Measurements from ENCODE around the gene PLPP7.

PLPP7 gene

DNA sequence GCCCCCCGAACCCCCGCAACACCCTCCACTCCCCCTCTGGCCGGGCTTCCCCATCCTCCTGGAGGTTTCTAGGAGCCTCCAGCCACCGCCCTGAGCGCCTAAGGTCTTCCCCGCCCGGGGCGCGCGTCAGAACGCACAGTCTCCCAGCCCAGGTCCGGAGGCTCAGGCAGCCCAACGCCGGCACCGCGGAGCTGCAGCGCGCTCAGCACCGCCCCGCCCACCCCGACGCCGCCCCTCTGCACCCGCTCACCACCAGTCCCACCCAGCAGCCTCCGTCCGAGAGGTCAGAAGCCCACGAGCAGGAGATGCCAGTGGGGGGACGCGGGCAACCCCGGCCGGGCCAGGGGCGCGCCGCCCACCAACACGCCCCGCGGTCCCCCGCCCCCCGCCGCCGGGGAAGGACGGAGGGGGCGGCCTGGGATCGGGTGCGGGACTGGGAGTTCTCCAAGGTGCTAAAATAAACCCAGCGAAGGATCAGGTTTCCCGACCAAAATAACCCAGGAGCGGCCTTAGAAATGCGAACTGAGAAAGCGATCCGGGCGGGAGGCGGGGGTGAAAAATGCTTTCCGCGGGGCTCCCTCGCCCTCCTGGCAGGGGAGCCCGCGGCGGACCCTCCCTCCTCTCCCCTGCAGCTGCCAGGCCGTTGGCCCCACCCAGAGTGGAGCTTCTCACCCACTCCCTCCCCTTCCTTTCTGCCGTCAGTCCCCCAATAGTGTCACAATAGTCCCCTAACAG, 6.7 kb upstream of the PLPP7 start:
- no peak for DNase-seq

DNA sequence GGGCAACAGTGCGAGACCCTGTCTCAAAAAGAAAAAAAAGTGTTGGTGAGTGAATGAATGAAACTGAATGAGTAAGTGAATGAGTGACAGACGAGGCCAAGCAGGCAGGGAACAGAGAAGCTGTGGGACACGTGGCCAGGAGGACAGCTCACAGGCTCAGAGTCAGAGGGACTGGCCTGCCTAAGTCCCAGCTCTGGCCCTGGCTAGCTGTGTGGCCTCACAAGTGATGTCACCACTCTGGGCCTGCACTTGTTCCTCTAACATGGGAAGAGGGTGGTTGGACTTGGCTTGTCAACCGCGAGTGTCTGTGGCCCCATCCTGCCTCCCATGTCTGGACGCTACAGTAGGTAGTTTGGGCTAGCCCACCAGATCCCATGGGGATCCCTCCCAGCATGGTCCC, 4.7 kb upstream of the PLPP7 start:
- DNase-seq, result no peak

DNA sequence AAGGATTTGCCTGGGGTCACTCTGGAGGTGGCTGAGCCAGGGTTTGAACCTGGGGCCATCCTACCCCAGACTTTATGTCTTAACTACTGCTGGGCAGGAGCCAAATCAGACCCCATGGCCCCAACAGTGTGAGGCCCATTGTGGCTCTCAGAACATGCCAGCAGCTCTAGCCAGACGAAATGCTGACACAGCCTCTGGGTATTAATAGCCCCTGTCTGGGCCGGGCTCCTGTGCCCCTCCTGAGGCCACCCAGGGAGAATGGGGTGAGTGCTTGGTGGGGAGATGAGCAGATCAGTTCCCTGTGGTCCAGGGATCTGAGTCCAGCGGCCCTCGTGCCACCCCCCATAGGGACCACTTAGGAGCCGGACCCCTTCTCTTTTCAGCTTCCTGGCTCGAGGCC, 2.2 kb upstream of the PLPP7 start:
- DNase-seq, result no peak

DNA sequence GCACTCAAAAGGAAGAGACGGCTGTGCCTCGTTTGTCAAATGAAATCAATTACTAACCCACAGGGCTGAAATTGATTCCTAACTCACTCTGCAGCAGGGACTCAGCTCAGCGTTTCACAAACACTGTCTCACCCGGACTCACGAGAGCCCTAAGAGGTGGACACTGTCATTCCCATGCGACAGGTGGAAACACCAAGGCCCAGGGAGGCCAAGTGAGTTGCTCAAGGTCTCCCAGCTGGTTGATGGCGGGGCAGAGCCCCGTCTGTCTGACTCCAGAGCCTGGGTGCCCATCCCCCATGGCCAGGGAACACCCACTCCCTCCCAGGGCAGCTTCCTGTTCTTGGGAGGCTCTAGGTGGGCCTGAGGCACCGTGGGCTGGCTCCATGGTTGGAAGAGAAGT, 1.3 kb upstream of the PLPP7 start:
- DNase-seq, result no peak

DNA sequence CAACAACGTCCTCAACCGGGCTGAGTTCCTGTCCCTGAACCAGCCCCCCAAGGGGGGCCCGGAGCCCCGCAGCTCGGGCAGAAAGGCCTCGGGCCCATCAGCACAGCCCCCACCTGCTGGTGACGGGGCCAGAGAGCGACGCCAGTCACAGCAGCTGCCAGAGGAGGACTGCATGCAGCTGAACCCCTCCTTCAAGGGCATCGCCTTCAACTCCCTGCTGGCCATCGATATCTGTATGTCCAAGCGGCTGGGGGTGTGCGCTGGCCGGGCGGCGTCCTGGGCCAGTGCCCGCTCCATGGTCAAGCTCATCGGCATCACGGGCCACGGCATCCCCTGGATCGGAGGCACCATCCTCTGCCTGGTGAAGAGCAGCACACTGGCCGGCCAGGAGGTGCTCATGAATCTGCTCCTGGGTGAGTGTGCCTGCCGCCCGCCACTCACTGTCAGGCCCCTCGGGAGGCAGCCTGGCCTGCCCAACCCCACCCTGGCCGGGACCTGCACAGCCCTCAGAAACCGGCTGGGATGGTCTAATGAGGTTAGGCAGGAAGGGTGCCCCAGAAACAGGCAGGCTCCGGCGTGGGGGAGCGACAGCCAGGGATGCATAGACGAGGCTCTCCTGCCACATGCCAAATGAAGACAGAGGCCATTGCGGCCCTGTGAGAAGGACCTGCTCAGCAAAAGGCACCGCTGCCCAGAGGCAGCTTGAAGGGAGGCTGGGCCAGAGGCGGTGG, 678 bp downstream of the PLPP7 start:
- no peak for DNase-seq

DNA sequence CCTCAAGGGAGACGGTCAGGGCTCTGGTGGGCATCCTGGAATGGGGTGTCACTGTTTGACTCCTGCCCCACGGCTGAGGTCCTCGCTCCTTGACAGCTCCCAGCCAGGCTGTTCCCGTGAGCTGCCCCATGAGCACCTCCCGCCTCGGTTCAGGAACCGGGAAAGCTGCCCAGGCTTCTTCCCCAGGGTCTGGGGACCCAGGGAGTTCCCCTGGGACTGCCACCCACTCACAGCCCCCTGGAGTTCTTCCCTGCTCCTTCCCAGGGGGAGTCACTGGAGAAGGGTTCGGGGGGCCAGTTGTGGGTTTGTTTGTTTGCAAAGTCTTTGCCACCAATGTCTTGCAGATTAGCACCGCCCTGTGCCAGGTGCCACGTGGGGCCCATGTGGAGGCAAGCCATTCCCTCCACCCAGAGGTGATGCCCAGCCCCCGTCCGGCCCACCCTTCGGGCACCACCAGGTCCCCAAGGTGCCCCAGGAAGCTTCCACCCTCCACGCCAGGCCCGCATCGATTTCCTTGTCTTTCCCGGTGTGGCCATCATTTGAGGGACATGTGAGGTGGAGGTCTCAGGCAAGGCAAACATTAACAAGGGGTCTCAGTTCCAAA, 1.3 kb downstream of the PLPP7 start:
- DNase-seq, result no peak

DNA sequence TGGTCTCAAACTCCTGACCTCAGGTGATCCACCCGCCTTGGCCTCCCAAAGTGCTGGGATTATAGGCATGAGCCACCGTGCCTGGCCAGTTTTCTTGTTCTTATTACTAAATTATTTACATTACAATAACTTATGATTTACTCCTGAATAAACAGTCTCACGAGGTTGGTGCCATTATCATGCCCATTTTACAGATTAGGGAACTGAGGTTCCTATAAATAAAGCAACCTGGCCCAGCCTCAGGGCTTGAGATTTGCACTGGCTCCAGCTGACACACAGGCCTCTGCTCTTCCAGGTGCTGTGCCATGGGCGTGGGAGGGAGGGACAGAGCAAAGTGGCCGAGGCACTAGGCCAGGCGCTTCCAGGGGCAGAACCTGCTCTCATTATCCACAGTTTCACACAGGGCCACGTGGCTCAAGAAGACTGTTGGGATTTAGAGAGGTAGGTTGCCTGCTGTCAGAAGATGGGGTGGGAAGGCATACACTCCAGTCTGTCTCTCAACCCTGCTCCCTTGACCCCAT, 2.3 kb downstream of the PLPP7 start:
- DNase-seq, result no peak

DNA sequence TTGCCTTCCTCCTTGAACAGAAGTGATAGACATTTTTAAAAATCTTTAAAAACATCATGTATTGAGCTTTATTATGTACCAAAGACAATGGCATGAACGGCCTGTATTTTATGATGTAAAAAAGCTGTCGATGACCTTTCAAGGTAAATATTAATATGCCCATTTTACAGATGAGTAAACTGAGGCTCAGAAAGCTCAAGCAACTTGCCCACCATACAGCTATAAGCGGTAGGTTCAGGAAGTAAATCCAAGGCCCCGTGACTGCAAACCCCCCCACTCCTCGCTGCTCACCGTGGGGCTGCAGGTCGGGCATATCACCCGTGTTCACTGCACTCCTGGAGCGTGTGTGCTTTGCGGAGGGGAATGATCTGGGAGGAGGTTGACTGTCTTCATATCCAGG, 3.4 kb downstream of the PLPP7 start:
- DNase-seq, result no peak

DNA sequence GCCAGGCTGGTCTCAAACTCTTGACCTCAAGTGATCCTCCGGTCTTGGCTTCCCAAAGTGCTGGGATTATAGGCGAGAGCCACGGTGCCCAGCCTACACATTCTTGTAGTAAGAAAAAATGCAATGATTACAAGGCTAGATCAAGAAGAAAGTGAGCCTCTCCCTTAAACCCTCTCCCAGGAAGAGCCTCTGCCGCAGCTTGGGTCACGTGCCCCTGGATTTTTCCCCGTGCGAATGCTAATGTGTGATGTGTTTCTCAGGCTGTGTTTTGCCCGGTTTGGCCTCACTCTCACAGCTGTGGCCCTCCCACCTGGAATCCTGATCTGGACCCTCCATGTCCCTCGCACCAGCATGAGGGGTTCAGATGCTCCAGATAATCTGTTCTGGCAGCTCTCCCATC, 6.9 kb downstream of the PLPP7 start:
- no peak for DNase-seq

DNA sequence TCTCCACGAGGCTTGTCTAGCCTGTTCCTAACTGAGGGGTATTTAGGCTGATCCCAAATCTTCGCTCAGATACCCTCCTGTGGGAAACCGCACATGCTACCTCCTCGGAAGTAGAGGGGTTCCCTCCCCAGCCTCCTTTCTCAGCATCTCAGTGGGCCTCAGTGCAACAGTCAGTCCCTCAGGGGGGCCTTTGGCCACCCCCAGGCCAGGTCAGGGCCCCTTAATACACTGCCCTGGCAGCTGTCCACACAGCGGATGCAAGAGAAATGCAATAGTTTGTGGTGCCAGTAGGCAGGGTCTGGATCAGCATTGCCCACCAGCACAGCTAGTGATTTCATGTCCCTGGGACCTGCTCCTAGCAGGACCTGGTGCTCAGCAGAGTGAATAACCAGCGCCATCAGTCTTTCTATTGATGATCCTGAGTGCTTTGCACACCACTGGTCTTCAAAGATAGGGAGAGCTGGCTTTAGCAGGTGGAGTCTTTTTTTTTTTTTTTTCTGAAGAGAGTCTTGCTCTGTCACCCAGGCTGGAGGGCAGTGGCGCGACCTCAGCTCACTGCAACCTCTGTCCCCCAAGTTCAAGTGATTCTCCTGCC, 7.5 kb downstream of the PLPP7 start:
- no peak for DNase-seq

DNA sequence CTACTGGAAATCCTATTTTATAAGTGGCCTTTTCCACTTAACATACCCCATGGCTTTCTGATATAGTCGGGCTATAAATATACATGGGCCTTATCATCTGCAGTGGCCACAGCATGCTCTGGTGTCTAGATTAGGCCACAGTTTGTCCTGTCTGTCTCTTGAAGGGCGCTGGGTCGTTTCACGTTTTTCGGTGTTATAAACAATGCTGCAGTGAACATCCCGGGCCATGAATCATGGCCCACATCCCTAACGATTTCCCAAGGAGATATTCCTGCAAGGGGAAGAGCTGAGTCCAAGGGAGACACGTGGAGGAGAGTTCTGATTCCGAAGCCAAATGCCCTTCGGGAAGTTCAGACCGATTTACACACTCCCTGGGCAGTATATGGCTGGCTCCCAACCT, 8.4 kb downstream of the PLPP7 start:
- DNase-seq, result no peak

DNA sequence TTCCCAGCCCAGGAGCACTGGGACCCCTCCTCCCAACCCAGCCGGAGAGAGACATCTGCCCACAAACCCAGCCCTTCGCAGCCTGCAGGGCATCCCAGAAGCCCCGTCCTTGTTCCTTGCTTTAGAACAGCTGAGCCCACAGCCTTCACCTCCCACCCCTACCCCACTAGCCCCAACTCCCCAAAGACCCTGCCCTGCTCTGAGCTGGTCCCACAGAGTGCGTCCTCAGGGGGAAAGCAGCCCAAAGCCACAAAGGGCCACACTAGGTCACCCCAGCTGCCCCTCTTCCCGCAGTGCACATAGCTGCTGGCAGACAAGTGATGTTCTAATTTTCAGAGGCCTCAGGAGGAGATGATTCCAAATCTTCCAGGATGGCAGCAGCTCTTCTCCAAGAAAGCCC, 8.8 kb downstream of the PLPP7 start:
- DNase-seq, result no peak

DNA sequence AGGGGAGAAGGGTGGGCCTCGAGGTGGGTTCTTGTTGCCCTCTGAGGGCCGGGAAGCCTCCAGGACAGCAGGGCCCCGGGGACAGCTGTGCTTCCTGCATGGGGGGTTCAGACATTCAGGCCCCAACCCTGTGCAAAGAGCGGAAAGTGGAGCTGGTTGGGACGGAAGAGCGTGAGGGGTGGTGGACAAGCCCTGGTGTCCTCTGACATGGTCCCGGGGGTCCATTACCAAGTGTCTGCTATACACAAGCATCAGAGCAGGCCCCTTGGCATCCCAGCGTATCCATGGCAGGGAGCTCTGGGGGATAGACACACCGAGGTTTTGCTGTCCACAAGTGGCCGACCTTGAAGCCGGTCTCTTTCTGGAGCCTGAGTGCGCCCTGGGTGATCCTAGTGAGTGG, 9.3 kb downstream of the PLPP7 start:
- no peak for DNase-seq

DNA sequence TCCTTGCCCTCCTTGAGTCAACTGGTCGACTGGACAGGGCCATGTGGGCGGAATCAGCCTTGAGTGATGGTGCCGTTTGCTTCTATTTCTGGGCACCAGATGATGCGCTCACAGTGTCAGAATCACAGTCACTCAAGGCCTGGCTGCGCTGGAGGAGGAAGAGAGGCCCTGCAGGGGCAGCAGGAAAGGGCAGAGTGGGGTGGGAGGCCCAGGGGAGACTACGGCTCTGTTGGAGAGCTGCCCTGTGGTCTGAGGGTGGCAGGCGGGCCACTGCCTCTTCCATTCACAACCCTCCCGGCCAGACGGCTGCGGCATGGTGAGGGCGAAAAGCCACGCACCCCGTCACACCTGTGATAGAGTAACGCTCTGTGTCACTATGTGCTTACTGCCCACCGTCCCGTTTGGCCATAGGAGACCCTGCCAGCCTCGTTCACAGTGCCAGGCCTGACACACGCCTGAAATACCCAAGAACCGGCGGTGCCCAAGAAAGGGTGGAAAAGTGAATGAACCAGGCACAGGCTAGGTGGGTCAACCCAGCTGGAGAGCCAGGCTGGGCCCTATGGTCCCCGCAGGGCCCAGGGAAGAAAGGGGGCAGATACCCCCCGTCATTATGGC, 9.9 kb downstream of the PLPP7 start:
- no peak for DNase-seq

DNA sequence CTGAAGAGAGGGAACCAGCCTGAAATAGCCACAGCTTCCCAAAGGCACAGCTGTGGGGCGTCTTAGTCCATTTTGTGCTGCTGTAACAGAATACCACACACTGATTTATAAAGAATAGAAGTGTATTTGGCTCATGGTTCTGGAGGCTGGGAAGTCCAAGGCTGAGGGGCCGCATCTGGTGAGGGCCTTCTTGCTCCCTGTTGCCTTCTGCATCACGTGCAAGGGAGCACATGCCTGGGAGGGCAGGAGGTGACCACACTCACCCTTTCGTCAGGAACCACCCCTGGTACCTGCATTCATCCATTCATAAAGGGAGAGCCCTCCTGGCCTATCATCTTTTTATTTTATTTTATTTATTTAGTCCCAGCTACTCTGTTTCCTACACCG, 10.4 kb downstream of the PLPP7 start:
- no peak for DNase-seq

DNA sequence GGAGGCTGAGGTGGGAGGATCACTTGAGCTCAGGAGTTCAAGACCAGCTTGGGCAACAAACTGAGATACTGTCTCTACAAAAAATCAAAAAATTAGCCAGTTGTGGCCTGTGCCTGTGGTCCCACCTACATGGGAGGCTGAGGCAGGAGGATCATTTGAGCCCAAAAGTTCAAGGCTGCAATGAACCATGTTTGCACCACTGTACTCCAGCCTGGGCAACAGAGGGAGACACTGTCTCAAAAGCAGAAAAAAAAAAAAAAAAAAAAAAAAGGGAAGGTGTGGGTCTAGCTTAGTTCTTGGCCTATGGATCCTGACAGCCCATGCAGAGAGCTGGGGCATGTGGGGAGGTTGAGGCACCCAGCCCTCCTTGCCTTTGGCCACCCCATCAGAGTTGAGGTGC, 10.9 kb downstream of the PLPP7 start:
- DNase-seq, result no peak

DNA sequence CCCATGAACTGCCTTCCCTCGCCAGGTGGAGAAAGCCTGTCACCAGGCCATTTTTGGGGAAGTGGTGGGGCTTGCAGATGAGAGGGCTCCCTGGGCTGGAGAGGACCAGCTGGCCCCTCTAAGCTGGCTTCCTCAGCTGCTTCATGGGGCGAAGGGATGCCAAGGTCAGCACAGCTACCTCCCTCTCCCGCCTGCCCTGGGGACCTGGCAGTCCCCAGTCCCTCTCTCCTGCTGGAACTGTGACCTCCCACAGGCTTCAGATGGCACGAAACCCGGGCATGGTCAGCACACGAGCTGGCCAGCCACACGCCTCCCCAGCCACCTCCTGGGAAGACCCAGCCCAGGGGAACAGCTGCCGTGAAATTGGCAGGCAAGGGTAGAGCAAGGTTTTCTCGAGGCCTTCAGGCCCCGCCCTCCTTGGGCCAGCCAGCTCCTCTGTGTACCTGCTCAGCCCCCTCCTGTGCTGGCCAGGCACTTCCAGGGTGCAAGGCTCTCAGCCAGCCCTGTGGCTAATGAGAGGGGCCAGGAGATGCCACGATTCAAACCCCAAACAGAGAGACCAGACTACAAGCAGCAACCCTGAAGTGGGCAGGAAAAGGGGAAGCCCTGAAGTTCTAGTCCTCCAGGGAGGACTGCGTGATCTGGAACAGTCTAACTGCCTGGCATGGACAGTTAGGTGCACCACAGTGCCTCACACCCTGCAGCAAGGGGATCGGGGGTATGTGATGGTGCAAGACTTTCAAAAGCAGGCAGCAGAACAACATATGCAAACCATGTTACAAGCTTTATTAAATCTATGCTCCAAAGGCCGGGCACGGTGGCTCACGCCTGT, 12.9 kb downstream of the PLPP7 start:
- DNase-seq, result no peak

DNA sequence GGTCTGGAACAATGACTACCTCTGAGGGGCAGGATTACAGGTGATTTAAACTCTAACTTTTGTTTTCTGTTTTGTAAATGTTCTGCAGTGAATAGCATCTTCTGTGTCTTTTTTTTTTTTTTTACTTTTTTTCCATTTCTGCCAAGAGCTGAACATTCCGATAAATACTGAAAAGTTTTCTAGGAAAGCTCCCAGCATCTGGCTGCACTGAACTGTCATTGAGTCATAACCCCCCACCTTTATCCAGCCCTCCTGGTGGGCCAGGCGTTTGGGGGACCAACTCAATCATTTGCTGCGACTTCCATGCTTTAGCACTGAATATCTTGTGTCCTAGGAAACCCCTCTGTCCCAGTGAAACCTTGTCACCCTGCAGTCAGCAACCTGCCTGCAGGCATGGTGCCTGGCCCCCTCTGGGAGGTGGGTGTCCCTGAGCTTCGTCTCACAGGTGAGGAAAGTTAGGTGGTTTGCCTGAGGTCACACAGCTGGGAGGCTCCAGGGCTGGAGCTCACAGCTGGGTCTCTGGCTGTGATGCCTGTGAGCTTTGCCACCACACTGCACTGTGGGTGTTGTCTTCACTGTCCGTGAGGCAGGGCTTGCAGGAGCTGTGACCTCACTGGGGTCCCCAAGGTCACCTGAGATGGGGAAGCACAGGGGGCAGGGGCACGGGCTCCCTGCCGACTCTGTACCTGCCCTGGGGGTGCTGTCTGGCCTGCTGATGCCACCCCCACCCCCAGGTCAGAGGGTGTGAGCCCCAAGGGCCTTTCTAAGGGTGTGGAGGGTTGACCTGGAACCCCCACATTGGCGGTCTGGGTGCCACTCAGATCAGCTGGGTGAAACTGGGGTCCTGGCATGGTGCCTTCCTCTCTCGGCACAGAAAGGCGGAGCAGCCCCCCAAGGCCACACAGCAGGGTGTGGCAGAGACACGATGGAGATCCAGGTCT, 14.1 kb downstream of the PLPP7 start:
- DNase-seq, result no peak

DNA sequence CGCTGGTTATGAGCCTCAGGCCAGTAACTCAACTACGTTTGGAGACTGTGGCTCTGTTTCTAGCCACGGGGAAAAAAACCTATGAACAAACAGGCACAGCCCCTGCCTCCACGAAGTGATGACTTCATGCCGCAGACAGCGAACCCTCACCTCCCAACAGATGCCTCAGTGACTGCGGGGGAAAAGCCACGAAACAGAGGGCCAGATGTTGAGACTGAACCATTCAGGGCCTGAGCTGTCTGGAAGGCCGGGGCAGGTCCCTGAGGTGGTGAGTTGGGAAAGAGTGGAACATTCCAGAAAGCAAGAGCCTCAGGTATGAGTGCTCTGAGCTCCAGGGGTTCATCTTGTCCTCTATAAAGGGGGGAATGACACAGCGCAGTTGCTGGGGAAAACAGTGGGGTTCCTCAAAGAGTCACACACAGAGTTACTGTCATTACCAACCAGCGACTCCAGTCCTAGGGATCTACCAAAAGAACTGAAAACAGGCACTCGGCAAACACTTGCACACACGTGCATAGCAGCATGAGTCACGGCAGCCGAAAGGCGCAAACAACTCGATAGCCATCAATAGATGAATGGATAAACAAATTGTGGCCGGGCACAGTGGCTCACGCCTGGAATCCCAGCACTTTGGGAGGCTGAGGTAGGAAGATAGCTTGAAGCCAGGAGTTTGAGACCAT, 15.3 kb downstream of the PLPP7 start:
- no peak for DNase-seq

DNA sequence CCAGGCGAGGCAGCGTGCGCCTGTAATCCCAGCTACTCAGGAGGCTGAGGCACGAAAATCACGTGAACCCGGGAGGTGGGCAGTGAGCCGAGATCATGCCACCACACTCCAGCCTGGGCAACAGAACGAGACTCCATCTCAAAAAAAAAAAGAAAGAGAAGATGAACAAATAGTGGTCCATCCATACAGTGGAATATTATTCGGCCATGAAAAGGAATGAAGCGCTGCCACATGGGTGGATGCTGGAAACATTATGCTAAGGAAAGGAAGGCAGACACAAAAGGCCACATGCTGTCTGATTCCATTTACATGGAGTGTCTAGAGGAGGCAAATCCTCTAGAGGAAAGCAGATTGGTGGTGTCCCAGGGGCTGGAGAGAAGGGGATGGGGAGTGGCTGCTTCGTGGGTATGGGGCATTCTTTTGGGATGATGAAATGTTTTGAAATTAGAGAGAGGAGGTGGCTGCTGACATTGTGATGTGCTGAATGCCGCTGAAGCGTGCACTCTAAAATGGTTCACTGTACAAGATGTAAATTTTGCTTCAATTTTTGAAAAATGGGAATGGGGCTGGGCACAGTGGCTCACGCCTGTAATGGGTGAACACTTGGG, 17.0 kb downstream of the PLPP7 start:
- DNase-seq, result no peak
